ENCODE measurements around the gene LILRB2.
"Not testable (repeated sequence)": the region's sequence is repeated elsewhere in the genome, so short reads cannot be mapped to it uniquely, and the experiment has no call there.

DNA sequence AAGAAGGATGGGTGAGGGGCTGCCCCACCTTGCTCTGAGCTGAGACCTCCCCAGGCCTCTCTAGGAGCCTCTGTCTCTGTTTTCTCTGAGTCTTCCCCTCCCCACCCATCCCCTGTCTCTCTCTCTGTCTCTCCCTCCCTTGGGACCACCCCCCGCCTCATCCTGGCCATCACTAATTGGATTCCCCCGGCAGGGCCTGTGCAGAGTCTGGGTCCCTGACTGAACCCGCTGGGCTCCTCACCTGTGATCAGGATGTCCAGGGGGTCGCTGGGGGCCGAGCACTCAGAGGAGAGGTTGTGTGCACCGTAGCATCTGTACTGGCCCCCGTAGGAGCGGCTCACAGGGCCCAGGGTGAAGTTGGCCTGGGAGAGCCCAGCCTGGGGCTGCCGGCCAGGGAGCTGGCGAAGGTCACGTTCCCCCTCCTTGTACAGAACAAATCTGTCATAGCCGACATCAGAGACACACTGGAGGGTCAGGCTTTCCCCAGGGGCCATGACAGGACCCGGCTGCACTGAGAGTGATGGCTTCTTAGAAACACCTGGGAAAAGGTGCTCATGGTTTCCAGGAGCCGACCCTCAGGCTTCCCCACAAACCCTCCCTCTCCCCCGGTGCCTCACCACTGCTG, 2.2 kb downstream of the LILRB2 start:
- not testable (repeated sequence) for TF ChIP-seq CREB3 (tag; conservative IDR thresholded peaks at IDR 0.05; ENCODE audit: low read depth); SMC3 (conservative IDR thresholded peaks at IDR 0.05; ENCODE audit: insufficient read depth, low read depth, low read length)
- TF ChIP-seq, protein P1, sequence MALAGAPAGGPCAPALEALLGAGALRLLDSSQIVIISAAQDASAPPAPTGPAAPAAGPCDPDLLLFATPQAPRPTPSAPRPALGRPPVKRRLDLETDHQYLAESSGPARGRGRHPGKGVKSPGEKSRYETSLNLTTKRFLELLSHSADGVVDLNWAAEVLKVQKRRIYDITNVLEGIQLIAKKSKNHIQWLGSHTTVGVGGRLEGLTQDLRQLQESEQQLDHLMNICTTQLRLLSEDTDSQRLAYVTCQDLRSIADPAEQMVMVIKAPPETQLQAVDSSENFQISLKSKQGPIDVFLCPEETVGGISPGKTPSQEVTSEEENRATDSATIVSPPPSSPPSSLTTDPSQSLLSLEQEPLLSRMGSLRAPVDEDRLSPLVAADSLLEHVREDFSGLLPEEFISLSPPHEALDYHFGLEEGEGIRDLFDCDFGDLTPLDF (CRISPR knock-in tag; IDR thresholded peaks at IDR 0.05) = not testable (repeated sequence)
